ENCODE results near the gene EIF5. TPM values are rescaled to one million over a fixed set of nuclear protein-coding genes. Genes with fewer than 3 reads are reported as not detected.

EIF5 gene
- total RNA-seq, 1 experiment from 2014 or later = 356 TPM

- H3K27ac ChIP-seq (ENCODE audit: insufficient read length, low read depth, low read length) = no peak overlapping the region
- Mint-ChIP-seq H3K9me3 (peaks cover 20 to 22% of the 10 kb centered on the region in 2 experiments), H3K27me3 (ENCODE audit: low read depth) (peaks cover 6% of the 10 kb centered on the region), H3K27ac (no peak overlapping the region), H3K4me1 (no peaks in the 10 kb centered on the region), H3K36me3 (ENCODE audit: insufficient read depth in 1 of 3, low read depth in 3 of 3) (peaks cover 4 to 14% (median 12%) of the 10 kb centered on the region in 3 experiments), H3K4me3 (no peak overlapping the region)
- no peak overlapping the region for H2AFZ ChIP-seq (ENCODE audit: low read length)
- no peak overlapping the region for H3K4me2 ChIP-seq (ENCODE audit: insufficient read depth, insufficient read length, low read length)
- no peaks in the 10 kb centered on the region for H3K23me2 ChIP-seq (ENCODE audit: insufficient read length, low read depth, low read length, poor library complexity, severe bottlenecking)
- H3K9me3 ChIP-seq (ENCODE audit: control insufficient read depth, low read depth, low read length) = no peaks in the 10 kb centered on the region
- H4K8ac ChIP-seq (replicated peaks; ENCODE audit: insufficient read length, low read depth, low read length) = no peak overlapping the region
- H3K79me1 ChIP-seq (ENCODE audit: insufficient read depth, low read depth, low read length, poor library complexity, severe bottlenecking) = no peaks in the 10 kb centered on the region
- no peak for DNase-seq
- no peaks in the 10 kb centered on the region for H4K20me1 ChIP-seq (ENCODE audit: control insufficient read depth, insufficient read depth, insufficient read length)
- no CpG with 5 or more reads among the region's 1 CpG for WGBS (ENCODE audit: extremely low coverage, insufficient read length, low lambda C conversion rate)
- no peak overlapping the region for H2AK5ac ChIP-seq (ENCODE audit: insufficient read length, low read length)
- H3K27me3 ChIP-seq (ENCODE audit: insufficient read depth, low read length) = no peaks in the 10 kb centered on the region
- H2BK120ac ChIP-seq (ENCODE audit: low read depth, low read length, poor library complexity, severe bottlenecking) = no peak overlapping the region
- no peak overlapping the region for H3K14ac ChIP-seq (ENCODE audit: insufficient read depth, low read length)
- H3K9ac ChIP-seq (ENCODE audit: extremely low read depth, insufficient read length, low read length) = no peak overlapping the region
- H2BK12ac ChIP-seq (ENCODE audit: insufficient read length, low read depth, low read length) = no peak overlapping the region
- H4K5ac ChIP-seq (ENCODE audit: insufficient read length, low read depth, low read length) = no peak overlapping the region
- no peak overlapping the region for H3T11ph ChIP-seq (ENCODE audit: low read length)
- H3K23ac ChIP-seq (ENCODE audit: insufficient read length, low read depth, low read length) = no peak overlapping the region
- TF ChIP-seq CTCF (conservative IDR thresholded peaks at IDR 0.05) = no peak
- H2BK20ac ChIP-seq (ENCODE audit: low read depth, low read length, poor library complexity, severe bottlenecking) = no peak overlapping the region
- H3K56ac ChIP-seq (ENCODE audit: insufficient read length, low read depth, low read length) = no peak overlapping the region
- no peak overlapping the region for H4K91ac ChIP-seq (ENCODE audit: insufficient read length, low read depth, low read length)
- no peaks in the 10 kb centered on the region for H3K4me1 ChIP-seq (ENCODE audit: insufficient read depth, low read length)
- no peak overlapping the region for H3K4ac ChIP-seq (ENCODE audit: low read depth, low read length)
- H3K79me2 ChIP-seq (ENCODE audit: insufficient read depth, low read length) = no peaks in the 10 kb centered on the region
- H2BK15ac ChIP-seq (ENCODE audit: low read depth, low read length) = no peak overlapping the region
- H3K18ac ChIP-seq (ENCODE audit: insufficient read length, low read depth, low read length) = no peak overlapping the region
- no peak overlapping the region for H2BK5ac ChIP-seq (ENCODE audit: insufficient read length, low read length)
Measured at GRCh38 chr14:103362780-103363179, 28.7 kb downstream of the EIF5 start.

All from H9 (cell line).